ENCODE results near the gene IFNA10.
"Not testable (repeated sequence)": the region's sequence is repeated elsewhere in the genome, so short reads cannot be mapped to it uniquely, and the experiment has no call there.

The IFNA10 gene

GRCh38 chr9:21187487-21187886 lies 19.5 kb downstream of the IFNA10 start, which contains the start of gene IFNA4:
Gene IFNA4 (minus strand): TSS chr9:21187587. CDS start chr9:21187531, 56 bp downstream.
- not testable (repeated sequence) for DNase-seq

GRCh38 chr9:21182810-21183736 lies 23.9 kb downstream of the IFNA10 start:
- not testable (repeated sequence) for DNase-seq

GRCh38 chr9:21174671-21175070 lies 32.3 kb downstream of the IFNA10 start:
- no peak for DNase-seq

GRCh38 chr9:21172156-21172555 lies 34.8 kb downstream of the IFNA10 start:
- no peak for DNase-seq

GRCh38 chr9:21171351-21171750 lies 35.6 kb downstream of the IFNA10 start:
- DNase-seq, result no peak

GRCh38 chr9:21166560-21166959 lies 40.4 kb downstream of the IFNA10 start, which contains the start of gene IFNA21:
Gene IFNA21 (minus strand): TSS chr9:21166660. CDS start chr9:21166612, 48 bp downstream.
- not testable (repeated sequence) for DNase-seq

- DNase-seq, result no peak
Measured at GRCh38 chr9:21165516-21165915, 41.4 kb downstream of the IFNA10 start.

GRCh38 chr9:21160178-21160577 lies 46.8 kb downstream of the IFNA10 start:
- DNase-seq, result no peak

Measured in C1 segment of cervical spinal cord (tissue), 14 donors.